HG03442 (cell line): ENCODE measurements around the gene TBC1D13.
"Not testable (repeated sequence)": the region's sequence is repeated elsewhere in the genome, so short reads cannot be mapped to it uniquely, and the experiment has no call there.

Experiments used
- ATAC-seq: cut with Tn5 transposase; IDR thresholded peaks from one replicate; pipeline ENCODE4 v1.9.1; 2021; ENCODE audit warnings: mild to moderate bottlenecking, moderate library complexity; ENCODE audit not compliant: unreplicated experiment

TBC1D13 gene, protein sequence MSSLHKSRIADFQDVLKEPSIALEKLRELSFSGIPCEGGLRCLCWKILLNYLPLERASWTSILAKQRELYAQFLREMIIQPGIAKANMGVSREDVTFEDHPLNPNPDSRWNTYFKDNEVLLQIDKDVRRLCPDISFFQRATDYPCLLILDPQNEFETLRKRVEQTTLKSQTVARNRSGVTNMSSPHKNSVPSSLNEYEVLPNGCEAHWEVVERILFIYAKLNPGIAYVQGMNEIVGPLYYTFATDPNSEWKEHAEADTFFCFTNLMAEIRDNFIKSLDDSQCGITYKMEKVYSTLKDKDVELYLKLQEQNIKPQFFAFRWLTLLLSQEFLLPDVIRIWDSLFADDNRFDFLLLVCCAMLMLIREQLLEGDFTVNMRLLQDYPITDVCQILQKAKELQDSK

DNA sequence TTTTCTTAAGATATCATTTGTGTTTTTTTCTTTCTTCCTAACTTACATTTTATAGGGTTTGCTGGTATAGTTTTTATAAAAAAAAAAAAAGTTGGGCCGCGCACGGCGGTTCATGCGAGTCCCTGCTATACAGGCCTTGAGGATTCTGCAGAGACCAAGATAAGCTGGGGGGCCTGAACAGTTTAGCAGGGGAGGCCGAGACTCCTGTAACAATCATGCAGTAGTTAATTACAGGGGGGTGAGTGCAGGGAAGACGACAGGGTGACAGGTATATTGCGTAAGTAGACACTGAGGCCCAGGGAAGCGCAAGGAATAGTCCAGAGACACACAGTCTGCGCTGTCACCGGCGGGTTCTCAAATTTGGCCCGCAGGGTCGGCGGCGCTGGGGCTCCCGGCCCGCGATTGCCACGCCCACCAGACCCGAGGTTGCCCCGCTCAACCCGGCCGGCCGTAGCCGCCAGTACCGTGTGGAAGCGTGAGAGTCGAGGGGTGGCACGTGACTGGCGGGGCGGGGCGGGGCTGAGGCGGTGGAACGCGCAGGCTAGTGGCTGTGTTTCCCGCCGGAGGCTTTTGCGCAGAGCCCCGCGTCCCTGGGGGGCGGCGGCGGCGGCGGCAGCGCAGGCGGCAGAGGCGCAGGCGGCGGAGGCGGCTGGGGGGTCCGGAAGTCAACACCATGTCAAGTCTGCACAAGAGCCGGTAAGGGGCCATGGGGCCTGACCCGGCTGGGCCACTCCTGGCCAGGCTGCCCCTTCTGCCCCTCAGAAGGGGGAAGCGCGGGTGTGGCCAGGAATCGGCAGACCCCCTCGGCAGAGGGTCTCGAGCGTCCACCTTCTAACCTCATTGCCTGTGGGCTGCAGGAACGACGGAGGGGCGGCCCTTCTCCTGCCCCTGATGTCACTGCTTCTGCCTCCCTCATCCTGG is at the start of gene TBC1D13:
TSS of gene TBC1D13 (plus strand) at position 573 of the 921 bp plus-strand sequence. CDS start at position 674, 101 bp downstream.
- ATAC-seq = peak; percentile 80

DNA sequence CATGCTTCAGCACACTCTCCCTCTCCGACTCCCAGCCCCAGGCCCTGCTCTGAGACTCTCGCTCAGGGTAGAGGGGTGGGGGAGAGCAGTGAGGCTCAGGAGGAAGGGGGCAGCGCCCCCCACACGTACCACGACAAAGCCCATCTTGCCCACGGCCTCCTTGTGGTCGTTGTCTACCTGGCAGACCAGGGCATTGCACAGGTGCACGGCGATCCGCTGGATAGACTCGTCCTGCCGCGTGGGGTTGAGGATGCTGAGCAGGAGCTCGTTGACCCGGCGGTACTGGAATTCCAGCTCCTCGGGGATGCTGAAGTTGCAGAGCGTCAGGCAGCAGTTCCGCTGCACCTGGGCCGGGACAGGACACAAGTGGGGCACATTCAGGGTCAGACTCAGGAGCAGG is 44.7 kb upstream of the TBC1D13 start:
- ATAC-seq = no peak

DNA sequence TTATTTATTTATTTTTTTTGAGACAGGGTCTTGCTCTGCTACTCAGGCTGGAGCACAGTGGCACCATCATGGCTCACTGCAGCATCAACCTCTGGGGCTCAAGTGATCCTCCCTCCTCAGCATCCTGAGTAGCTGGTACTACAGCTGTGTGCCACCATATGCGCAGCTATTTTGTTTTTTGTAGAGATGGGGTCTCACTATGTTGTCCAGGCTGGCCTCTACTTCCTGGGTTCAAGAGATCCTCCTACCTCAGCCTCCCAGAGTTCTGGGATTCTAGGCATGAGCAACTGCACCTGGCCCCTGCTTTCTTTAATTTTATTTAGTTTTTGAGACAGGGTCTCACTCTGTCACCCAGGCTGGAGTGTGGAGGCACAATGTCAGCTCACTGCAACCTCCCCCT is 43.6 kb upstream of the TBC1D13 start:
- no peak for ATAC-seq

DNA sequence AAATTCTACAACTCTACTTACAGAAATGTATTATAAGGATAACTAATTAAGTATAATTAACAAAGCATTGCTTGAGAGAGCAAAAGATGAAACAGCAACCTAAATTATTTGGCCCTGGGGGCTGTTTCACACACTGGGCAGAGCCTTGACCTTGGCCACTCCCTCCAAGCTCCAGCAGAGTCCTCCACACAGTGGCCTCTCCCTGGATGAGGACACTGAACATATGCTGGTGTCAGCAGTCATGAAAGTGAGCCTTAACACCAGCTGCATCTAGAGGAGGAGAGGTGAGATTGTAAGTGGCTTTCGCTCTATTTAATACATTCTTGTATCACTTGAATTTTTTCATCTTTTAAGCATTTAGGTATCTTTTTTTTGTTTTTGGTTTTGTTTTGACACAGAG is 39.8 kb upstream of the TBC1D13 start:
- ATAC-seq = no peak

DNA sequence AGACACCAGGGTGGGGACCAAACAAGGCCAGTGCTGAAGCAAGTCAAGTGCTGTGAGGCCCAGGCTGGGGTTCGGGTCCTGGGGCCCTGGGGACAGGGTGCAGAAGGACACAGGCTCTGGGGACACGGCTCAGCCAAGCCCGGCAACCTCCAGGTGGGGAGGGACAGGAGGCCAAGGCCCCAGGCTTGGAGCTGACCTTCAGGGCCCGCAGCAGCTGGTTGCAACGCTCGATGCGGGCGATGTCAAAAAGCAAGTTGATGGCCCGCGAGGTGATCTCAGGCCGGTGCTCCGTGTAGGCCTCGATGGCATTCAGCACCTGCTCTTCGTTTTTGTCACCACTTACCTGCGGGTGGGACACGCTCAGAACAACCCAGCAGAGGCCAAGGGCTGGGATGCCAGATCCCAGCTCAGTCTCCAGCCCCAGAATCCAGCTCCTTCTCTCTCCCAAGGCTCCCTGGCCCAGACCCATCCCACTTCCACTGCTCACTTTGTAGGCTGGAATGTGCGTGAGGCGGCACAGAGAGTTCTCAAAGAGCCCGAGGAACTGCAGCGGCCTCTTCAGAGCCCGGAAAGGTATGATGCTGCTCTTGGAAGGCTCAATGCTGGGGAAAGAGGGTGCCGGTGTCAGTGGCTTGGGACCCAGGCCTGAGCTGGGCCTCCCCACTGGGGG is 36.0 kb upstream of the TBC1D13 start:
- no peak for ATAC-seq

DNA sequence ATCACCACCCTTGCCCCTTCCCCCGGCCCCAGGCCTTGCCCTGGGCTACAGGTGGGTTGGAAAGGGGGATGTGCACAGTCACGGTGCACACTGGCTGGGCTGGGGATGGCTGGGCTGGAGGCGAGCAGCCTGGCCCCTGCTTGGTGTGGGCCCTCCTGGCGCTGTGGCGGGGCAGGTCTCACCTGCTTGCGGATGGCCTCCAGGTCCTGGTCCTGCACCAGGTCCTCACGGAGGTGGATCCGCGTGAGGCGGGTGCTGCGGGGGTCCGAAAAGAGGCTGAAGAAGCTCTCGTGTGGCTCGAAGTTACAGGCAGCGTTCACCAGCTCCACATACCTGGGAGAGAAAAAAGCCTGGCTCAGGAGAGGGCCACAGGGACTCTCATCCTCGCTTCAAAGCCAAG is 33.4 kb upstream of the TBC1D13 start:
- ATAC-seq = no peak

DNA sequence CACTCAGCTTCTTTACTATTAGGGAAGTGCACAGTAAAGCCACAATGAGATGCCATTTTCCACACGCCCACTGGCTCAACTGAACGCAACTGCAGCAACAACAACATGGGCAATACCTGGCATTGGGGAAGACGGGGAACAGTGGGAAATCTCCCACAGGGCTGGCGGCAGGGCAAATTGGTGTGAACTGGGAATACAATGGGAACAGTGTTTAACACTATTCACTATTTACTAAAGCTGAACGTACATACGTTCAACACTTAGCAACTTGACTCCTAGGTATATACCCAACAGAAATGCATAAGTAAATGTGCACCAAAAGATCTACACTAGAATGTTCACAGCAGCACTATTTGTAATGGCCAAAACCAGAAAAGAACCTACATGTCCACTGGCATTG is 29.5 kb upstream of the TBC1D13 start:
- no peak for ATAC-seq

DNA sequence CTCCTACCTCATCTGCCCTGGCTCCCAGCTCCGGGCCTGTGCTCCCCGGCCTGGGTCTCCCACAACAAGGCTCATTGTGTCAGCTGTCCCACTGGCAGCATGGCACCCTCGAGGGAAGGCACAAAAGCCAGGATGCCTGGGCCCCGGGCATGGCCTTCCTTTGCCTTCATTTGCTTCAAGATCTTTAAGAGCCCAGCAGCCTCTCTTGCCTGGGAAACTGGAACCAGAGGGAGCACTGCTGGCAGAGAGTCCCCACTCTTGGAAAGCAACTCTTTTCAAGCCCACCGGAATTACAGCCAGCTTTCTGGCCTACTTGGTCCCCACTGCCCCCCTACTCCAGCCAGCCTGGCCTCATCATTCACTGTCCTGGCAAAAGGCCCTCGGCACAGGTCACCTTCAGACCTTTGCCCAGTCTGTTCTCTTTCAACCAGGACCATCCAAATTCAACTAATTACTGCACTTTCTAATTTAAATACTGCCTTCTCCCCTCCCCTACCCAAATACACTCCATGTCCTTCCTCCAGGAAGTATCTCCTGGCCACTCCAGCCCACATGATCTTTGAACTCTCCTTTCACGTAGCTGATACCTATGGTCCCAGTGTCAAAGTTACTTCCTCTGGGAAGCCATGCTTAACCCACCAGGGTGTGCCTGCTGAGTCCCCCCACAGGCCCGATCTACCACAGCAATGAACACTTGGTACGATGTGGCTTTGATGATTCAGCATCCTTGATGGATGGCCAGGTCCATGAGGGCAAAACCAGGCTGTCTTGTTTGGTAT is 24.2 kb upstream of the TBC1D13 start:
- no peak for ATAC-seq

DNA sequence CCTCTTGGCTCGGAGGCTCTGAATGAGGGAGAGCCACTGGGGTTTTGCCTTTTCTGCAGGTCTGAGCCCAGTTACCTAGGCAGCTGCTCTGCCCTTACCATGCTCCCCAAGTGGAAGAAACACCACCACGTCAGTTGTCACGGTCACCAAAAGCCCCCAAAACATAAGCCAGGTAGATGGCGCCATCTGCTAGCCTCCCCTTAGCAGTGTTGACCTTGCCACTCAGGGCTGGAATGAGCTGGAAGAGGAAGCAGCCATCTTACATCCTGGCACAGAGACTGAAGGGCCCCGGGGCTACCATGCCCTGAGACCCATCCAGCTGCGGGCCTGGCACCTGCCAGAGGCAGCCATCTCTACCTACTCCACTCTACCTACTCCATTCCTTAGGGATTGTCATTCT is 22.7 kb upstream of the TBC1D13 start:
- ATAC-seq = no peak

DNA sequence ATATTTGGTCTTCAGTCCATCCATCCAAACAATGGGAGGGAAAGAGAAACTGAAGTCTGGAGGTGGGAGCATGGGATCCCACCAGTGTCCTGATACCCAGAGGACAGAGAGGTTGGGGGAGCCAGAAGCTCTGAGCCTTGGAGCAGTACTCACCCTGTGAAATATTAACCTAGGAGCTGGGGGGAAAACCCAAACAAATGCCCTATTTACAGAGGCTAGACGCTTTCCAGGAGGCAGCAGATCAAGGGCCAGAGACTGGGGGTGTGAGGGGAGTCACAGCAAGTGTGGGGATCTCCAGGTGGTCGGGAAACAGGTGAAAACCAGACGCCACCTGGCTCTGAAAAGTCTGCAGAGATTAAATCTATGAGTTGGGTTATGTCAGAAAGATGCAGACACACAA is 21.6 kb upstream of the TBC1D13 start:
- no peak for ATAC-seq

DNA sequence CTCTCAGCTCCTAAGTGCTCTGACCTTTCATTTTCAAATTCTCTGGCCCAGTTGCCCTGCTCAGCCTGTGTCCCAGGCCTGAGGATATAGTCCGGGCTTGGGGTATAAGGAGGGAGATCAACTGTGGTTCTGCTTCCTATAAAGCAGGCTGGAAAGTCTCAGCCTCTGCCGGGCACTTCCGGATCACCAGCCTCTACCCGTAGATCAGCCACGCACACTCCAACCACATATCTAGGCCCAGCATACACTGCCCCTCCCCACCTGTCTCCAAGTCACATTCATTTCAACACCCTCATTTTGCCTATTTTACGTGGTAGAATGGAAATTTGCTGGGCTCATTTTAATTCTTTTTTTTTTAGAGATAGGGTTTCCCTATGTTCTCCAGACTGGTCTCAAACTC is 18.4 kb upstream of the TBC1D13 start:
- ATAC-seq = no peak

DNA sequence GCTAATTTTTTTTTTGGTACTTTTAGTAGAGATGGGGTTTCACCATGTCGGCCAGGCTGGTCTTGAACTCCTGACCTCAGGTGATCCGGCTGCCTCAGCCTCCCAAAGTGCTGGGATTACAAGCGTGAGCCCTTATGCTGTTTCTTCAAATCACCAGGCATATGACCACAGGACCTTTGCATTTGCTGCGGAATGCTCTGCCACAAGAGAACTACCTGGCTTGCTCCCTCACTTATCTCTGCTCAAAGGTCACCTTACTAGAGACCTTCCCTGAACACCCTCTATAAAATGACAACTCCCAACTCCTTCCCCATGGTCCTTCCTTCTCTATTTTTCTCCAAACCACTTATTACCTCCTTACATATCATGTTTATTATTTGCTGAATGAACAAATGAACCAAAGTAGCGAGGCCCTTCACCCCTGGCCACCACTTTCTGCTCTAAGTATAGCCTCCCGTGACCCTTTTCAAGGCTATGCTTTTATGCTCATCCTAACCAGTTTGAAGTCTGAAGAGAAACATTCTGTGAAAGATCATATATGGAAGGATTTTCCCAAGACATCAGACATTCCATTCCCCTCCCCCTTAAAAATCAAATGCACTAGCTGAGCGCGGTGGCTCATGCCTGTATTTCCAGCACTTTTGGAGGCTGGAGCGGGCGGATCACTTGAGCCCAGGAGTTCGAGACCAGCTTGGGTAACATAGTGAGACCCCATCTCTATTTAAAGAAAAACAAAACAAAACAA is 16.6 kb upstream of the TBC1D13 start:
- no peak for ATAC-seq

DNA sequence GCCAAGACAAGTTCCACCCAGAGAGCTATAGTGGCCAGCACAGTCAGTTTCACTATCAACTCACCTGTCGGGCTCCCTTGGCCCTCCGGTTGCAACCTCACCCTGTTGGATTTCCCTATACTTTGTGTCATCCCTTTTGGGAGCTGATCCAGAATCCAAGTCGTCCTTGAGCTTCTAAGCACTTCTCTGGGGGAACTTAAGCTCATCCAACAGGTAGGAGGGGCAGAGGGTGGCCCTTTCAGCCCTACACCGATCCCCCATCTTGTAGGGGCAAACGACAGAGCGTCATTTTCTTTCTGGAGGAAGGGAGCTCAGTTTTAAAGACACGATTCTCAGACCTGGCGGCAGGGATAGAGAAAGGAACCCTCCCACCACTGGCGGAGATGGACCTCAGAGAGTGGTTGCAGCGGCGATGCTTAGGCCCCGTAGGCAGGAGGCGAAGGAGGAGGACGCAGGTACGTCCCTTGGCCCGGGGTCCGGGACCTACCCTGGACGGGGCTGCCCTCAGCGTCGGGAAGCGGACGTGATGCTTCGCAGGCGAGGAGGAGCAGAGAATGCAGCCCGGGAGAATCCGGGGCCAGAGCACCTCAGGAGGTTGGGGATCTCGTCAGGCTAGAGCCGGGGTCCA is 15.8 kb upstream of the TBC1D13 start:
- no peak for ATAC-seq

DNA sequence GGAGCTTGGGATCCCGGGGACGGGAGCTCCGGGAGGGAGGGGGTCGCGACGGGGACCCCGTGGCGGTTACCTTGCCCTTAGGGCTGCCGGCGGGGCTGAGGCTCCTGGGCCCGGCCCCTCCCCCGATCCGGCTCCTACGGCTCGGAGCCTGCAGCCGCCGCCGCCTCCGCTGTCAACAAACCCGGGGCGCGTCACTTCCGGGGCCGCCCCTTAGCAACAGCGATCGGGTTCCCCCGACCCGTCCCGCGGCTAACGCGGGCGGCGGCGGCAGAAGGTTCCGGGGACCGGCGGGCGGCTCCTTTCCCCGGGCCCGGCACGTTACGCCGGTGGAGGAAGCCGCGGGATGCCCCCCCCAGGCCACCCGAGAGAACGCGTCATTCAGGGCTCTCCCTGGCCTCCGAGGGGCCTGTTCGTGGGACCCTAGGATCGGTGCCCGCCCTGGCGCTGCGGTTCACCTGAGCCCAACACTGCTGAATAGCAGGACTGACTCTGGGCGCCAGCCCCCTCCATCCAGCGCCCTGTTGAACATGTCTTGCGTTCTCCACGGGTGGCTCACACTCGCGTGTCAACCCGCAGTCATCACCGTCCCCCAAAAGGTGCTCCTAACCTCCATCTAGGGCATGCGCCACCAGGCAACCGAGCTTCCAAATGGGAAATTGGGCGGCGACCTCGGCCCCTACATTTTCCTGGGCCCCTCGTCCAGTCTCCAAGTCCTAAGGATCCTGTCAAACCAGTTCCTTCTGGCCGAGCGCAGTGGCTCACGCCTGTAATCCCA is 15.1 kb upstream of the TBC1D13 start, which contains the start of gene ZER1:
TSS of gene ZER1 (minus strand) at position 183 of the 775 bp plus-strand sequence. CDS start 16,362 bp downstream, outside the sequence.
- peak; percentile 84 for ATAC-seq

DNA sequence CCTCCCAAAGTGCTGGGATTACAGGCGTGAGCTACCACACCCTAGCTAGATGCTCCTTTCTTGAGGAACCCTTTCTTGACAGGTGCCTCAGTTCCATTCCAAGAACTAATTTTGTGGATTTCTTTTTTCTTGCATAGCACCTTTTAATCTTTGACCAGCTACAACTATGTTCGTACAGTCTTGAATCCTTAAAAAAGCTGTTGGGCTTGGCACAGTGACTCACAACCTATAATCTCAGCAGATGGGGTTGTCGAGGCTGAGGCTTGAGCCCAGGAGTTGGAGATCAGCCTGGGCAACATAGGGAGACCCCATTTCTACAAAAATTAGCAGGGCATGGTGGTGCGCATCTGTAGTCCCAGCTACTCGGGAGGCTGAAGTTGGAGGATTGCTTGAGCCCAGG is 14.0 kb upstream of the TBC1D13 start:
- no peak for ATAC-seq

DNA sequence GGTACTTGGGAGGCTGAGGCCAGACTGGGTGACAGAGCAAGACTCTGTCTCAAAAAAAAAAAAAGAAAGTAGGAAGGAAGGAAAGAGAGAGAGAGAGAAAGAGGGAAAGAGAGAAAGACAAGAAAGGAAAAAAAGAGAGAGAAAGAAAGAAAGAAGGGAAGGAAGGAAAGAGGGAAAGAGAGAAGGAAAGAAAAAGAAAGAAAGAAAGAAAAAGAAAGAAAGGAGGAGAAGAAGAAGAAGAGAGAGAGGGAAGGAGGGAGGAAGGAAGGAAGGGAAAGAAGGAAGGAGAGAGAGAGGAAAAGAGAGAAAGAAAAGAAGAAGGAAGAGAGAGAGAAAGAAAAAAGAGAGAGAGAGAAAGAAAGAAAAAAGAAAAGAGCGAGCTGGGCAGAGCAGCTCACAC is 12.2 kb upstream of the TBC1D13 start:
- no peak for ATAC-seq

DNA sequence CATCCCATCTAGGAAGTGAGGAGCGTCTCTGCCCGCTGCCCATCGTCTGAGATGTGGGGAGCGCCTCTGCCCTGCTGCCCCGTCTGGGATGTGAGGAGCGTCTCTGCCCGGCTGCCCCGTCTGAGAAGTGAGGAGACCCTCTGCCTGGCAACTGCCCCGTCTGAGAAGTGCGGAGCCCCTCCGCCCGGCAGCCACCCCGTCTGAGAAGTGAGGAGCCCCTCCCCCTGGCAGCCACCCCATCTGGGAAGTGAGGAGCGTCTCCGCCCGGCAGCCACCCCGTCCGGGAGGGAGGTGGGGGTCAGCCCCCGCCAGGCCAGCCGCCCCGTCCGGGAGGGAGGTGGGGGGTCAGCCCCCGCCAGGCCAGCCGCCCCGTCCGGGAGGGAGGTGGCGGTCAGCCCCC is 7.0 kb upstream of the TBC1D13 start:
- not testable (repeated sequence) for ATAC-seq

DNA sequence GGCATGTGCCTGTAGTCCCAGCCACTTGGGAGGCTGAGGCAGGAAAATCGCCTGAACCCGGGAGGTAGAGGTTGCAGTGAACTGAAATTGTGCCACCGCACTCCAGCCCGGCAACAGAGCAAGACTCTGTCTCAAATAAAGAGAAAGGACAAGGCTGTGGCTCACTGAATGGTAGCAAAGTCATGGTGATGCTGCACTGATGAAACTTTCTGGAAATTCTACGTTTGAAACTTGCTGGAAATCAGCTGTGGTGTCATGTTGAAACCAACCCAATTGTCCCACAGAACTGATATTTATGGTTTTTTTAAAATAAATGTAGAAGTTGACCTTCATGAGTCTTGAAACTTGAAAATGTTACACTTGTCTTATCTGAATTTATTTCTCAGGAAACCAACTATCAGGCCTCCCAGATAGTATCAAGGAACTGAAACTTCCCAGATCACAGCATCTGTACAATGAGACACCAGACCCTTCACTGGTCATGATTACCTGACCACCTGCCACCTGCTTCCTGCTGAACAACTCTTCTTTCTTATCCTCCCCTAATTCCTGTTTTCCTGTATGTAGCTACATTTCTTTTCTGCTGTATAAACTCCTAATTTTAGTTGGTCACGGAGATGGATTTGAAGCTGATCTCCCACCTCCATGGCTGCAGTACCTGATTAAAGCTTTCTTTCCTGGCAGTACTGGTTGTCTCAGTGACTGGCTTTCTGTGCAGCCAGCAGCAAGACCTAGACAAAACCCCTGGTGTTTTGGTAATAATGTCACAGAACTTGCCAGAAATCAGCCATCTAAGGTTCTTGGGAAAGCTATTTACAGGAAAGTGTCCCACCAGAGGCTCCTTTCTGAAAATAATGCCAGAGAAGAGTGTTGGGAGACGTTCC is 5.6 kb upstream of the TBC1D13 start:
- no peak for ATAC-seq
